Right renal pelvis (tissue), 4 donors: ENCODE results near the gene CYP2A7. TPM values are rescaled to one million over a fixed set of nuclear protein-coding genes. Genes with fewer than 3 reads are reported as not detected.
"Not testable (repeated sequence)": the region's sequence is repeated elsewhere in the genome, so short reads cannot be mapped to it uniquely, and the experiment has no call there.

Experiments
- DNase-seq, 4 donors: peaks; one replicate each; pipeline ENCODE4 v3.0.0-alpha.2; 2013; ENCODE audit warnings: low read depth in 4 of 4, low spot score in 3 of 4, missing footprints in 1 of 4
- polyA plus RNA-seq, 4 donors: library from polyadenylated mRNA; unstranded; fragments of 120-200 nt; gene quantifications; one replicate each; pipeline ENCODE4 v1.2.1, GENCODE V29; 2013; ENCODE audit not compliant: insufficient read length in 4 of 4

Gene CYP2A7, protein sequence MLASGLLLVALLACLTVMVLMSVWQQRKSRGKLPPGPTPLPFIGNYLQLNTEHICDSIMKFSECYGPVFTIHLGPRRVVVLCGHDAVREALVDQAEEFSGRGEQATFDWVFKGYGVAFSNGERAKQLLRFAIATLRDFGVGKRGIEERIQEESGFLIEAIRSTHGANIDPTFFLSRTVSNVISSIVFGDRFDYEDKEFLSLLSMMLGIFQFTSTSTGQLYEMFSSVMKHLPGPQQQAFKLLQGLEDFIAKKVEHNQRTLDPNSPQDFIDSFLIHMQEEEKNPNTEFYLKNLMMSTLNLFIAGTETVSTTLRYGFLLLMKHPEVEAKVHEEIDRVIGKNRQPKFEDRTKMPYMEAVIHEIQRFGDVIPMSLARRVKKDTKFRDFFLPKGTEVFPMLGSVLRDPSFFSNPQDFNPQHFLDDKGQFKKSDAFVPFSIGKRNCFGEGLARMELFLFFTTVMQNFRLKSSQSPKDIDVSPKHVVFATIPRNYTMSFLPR
- not detected for polyA plus RNA-seq

DNA sequence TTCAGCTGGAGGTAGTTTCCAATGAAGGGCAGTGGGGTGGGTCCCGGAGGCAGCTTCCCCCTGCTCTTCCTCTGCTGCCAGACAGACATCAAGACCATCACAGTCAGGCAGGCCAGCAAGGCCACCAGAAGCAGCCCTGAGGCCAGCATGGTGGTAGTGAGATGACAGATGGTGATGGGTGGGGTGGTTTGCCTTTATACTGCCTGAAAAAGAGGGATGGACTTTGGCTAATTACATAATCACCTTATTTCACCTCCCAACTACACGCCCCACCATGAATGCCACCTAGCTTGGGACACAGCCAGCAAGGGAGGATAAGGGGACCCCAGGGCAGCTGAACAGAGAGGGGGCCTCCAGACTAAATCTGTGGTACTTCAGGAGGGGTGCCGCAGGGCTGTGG lies at the start of gene CYP2A7:
TSS of gene CYP2A7 (minus strand) at position 170 of the 400 bp plus-strand sequence. CDS start at position 149, 21 bp downstream.
- DNase-seq, result not testable (repeated sequence)

DNA sequence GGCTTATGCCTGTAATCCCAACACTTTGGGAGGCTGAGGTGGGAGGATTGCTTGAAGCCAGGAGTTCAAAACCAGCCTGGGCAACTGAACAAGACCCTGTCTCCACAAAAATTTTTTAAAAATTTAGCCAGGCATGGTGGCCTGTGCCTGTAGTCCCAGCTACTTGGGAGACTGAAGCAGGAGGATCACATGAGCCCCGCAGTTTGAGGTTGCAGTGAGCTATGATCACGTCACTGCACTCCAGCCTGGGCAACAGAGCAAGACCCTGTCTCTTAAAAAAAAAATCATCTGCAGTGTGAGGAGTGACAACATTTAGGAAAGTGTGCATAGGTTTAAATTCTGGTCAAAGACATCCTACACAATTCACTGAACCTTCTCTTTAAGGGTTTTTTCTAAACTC lies 48.8 kb upstream of the CYP2A7 start:
- DNase-seq, result not testable (repeated sequence)

DNA sequence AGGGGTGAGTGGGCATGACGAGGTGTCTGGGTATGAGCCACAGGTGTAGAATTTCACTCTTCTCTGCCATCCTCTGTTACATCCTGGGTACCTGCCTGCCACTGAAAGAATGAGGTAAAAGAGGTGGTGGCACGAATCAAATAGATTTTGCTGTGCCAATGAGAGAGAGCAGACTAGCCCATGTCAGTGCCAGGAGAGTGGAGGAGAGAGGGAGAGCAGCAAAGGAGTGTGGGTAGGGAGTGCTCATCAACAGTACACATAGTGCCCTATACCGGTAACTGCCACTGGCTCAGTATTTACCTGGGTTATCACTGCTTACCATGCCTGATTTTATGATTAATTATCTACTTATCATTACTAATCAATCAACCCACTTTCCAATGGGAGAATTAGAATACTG lies 47.9 kb upstream of the CYP2A7 start:
- DNase-seq, result not testable (repeated sequence)

DNA sequence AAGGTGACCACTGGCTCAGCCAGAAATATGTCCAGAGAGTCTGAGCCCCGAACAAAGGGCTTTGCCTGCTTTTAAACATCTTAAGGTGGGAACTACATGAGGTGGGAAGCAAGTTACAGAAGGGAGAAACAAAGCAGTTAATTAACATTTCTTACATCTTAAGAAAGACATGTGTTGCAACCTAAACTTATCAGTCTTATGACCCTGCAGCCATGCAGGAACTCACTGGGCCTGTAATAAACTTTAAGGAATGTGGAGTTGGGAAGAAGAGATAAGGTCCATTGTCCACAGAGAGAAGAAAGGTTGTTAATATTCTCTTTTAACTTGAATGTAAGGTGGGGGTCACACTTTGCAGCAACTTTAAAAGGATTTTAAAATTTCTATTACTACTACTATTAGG lies 46.8 kb upstream of the CYP2A7 start:
- DNase-seq, result no peak

DNA sequence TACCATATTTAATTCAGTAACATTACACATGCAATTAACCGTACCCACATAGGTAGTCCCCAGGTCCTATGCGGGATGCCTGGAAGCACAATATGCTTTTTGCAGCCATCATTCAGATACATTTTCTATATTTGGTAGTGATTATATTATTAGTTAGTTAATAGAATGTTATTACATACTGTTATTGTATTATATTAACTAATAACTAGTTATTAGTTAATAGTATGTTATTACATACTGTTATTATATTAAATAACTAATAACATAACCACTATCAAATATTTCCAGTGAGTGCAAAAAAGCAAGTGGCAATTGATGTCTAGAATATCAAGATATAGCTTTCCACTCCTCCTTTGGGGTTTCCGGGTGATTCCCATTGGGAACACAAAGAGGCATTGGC lies 45.5 kb upstream of the CYP2A7 start:
- no peak for DNase-seq

DNA sequence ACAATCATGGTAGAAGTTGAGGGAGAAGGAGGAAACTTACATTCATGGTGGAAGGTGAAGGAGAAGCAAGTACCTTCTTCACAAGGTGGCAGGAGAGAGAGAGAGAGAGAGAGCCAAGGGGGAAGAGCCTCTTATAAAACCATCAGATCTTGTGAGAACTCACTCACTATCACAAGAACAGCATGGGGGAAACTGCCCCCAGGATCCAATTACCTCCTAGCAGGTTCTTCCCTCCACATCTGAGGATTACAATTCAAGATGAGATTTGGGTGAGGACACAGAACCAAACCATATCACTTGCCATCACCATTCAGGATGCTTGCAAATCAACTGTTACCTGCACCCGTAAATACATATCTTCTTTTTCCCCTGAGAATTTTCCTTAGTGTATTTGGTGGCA lies 44.2 kb upstream of the CYP2A7 start:
- not testable (repeated sequence) for DNase-seq

DNA sequence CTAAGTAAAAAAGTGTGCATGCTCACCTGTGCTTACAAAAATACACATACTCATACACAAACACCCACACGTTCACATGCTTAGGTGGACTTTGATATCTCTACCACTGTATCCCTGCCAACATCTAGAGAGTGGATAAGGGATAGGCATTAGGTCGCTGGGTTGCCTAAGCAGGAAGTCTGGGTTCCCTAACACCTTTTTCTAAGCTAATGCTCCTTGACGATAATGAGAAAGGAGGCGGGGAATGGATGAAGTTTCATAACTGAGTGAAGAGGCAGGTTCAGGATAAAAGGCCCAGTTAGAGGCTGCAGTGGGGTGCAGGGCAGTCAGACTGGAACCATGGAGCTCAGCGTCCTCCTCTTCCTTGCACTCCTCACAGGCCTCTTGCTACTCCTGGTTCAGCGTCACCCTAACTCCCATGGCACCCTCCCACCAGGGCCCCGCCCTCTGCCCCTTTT lies 41.9 kb upstream of the CYP2A7 start:
- DNase-seq, result no peak

DNA sequence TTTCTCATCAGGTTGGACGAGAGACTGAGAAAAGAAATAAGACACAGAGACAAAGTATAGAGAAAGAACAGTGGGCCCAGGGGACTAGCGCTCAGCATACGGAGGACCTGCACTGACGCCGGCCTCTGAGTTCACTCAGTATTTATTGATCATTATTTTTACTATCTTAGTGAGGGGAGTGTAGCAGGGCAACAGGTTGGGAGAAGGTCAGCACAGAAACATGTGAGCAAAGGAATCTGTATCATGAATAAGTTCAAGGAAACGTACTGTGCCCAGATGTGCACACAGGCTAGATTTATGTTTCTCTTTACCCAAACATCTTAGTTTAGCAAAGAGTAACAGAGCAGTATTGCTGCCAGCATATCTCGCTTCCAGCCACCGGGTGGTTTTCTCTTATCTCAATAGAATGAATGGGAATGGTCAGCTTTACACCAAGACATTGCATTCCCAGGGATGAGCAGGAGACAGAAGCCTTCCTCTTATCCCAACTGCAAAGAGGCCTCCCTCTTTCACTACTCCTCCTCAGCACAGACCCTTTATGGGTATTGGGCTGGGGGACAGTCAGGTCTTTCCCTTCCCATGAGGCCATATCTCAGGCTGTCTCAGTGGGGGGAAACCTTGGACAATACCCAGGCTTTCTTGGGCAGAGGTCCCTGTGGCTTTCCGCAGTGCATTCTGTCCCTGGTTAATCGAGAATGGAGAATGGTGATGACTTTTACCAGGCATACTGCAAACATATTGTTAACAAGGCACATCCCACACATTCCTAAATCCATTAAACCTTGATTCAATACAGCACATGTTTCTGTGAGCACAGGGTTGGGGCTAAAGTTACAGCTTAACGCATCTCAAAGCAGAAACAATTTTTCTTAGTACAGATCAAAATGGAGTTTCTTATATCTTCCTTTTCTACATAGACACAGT lies 40.5 kb upstream of the CYP2A7 start:
- DNase-seq, result not testable (repeated sequence)

DNA sequence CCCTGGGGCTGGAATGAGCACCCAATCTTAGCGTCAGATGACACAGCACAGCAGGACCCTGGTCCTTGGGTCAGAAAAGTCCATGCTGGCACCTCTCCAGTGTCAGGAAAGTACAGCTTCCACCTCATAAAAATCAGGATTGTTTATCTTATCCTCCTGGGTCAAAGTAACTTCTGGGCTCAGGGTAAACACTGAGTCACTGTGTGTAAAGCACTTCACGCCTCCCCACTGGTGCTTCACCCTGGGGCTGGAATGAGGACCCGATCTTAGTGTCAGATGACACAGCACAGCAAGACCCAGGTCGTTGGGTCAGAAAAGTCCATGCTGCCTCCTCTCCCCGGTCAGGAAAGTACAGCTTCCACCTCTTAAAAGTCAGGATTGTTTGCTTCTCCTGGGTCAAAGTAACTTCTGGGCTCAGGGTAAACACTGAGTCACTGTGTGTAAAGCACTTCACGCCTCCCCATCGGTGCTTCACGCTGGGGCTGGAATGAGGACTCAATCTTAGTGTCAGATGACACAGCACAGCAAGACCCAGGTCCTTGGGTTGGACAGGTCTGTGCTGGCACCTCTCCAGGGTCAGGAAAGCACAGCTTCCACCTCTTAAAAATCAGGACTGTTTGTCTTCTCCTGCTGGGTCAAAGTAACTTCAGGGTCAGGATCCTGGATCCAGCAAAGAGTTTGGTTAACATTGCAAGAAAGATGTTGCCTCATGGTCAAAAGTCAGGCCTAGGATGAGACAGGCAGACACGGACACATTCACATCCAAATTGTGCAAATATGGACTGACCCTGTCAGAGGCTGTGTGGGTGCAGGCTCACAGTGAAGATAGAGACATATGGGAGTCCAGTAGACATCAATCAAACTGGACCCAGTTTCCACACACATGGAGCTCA lies 39.2 kb upstream of the CYP2A7 start:
- no peak for DNase-seq

DNA sequence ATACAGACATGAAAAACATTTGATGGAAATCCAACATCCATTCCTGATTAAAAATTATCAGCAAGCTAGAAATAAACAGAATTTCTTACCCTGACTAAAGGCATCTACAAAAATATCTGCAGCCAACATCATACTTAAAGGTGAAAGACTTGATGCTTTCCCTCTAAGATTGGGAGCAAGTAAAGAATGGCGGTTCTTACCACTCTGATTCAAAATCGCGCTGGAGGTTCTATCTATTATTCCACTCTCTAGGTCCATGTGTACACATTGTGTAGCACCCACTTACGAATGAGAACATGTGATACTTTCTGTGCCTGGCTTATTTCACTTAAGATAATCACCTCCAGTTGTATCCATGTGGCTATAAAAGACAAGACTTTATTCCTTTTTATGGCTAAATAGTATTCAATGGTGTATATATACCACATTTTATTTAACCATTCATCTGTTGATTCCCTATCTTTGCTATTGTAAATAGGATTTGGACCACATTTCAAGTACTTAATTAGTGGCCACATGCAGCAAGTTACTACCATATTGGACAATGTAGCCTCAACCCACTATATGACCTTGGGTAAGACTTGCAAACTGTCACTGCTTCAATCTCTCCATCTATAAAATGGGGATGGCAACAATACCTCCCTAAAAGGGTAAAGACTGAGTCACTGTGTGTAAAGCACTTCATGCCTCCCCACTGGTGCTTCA lies 38.4 kb upstream of the CYP2A7 start:
- DNase-seq, result no peak

DNA sequence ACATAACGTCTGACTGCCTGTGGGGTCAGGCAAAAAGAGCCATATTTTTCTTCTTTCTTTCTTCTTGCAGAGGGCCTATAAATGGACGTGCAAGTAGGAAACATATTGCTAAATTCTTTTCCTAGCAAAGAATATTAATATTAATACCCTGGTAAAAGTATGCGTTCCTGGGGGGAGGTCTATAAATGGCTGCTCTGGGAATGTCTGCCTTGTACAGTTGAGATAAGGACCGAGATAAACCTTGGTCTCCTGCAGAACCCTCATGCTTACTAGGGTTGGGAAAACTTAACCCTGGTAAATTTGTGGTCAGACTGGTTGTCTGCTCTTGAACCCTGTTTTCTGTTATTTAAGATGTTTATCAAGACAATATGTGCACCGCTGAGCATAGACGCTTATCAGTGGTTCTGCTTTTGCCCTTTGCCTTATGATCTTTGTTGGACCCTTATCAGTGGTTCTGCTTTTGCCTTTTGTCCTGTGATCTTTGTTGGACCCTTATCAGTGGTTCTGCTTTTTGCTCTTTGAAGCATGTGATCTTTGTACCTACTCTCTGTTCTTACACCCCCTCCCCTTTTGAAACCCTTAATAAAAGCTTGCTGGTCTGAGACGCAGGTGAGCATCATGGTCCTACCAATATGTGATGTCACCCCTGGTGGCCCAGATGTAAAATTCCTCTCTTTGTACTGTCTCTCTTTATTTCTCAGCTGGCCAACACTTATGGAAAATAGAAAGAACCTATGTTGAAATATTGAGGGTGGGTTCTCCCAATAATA lies 37.7 kb upstream of the CYP2A7 start:
- DNase-seq, result not testable (repeated sequence)

DNA sequence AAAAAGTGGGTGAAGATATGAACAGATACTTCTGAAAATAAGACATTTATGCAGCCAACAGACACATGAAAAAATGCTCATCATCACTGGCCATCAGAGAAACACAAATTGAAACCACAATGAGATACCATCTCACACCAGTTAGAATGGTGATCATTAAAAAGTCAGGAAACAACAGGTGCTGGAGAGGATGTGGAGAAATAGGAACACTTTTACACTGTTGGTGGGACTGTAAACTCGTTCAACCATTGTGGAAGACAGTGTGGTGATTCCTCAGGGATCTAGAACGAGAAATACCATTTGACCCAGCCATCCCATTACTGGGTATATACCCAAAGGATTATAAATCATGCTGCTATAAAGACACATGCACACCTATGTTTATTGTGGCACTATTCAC lies 36.3 kb upstream of the CYP2A7 start:
- not testable (repeated sequence) for DNase-seq

DNA sequence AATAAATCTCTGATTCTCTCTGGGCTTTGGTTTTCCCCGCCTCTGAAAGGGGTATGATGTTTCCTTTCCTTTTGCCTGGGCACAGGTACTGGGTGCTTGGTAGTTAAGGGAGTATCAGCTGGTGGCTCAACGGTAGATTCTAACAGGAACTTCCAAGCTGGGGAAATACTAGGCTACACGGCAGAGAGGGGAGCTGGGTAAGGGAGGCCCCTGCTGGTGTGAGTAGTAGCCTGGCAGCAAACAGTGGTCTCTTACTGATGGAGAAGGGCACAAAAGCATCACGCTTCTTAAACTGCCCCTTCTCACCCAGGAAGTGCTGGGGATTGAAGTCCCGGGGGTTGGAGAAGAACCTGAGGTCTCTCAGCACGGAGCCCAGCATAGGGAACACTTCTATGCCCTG lies 26.9 kb upstream of the CYP2A7 start:
- DNase-seq, result no peak

DNA sequence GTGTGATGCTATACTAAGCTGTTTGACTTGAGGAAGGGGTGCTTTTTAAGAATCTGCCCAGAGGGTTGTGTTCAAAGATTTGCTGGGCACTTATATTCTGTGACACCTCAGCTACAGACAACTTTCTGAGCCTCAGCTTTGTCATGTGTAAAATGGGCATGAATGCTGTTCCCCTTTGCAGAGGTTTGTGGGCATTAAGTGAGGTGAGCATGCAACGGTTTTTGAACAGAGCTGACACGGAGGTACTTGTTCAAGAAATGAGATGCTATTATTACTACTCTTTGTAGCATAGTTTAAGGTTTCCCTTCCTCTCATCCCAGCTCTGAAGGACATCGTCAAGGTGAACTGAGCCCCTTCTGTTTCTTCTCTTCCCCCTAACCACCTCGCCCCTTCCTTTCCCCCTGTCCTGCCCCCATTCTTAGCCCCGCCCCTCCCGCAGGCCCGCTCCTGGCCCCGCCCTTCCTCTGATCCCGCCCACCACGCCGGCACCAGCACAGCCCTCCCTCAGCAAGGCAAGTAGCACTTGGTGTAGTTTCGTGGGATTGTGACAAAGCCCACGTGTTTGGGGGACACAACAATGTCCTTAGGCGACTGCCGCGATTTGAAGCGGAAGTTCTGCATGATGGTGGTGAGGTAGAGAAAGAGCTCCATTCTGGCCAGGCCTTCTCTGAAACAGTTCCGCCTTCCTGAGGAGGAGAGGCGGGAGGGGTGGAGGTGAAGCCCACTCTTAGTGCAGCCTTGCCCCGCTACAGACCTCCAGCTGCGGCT lies 26.1 kb upstream of the CYP2A7 start:
- no peak for DNase-seq

DNA sequence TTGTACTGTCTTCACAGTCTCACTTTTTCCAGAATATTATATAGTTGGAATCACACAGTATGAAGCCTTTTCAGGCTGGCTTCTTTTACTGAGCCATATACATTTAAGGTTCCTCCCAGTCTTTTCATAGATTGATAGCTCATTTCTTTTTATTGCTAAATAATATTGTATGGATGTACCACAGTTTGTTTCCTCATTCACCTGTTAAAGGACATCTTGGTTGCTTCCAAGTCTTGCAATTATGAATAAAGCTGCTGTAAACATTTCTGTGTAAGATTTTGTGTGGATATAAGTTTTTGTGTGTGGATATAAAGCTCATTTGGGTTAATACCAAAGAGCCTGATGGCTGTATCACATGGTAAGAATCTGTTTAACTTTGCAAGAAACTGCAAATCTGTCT lies 24.5 kb upstream of the CYP2A7 start:
- no peak for DNase-seq

DNA sequence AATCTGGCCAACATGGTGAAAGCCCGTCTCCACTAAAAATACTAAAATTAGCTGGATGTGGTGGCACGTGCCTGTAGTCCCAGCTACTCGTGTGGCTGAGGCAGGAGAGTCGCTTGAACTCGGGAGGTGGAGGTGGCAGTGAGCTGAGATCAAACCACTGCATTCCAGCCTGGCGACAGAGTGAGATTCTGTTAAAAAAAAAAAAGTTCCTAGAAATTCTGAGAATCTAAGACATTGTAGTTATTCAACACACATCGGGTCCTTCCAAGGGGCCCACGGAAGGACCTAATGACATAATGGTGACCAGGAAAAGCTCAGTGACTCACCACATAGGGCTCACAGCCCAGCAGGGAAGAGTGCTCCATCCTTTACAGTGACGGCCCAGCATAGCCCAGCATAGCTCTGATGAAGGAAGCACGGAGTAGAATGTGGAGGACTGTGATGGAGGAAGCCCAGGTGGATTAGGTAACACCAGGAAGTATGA lies 22.7 kb upstream of the CYP2A7 start:
- DNase-seq, result not testable (repeated sequence)

DNA sequence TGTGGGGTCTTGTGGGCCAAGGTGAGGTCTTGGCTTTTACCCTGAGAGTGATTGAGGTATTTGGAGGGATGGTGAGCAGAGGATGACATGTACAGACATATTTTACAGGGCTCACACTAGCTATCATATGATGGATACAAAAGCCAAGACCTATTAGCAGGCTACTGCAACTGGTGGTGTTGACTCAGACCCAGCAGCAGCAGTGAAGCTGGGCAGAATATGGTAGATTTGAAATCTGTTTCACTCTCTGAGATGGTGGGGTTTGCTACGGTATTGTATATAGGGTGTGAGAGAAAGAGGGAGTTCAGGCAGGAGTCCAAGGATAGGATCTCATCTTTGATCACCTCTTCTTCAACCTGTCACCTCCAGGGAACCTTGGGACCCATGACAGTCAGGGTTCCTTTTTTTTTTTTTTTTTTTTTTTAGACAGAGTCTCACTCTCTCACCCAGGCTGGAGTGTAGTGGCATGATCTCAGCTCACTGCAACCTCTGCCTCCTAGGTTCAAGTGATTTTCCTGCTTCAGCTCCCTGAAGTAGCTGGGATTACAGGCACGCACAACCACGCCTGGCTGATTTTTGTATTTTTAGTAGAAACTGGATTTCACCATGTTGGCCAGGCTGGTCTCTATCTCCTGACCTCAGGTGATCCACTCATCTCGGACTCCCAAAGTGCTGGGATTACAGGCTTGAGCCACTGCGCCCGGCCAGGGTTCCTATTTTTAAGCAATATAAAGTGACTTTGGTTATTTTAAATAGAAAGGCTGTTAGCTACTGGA lies 20.1 kb upstream of the CYP2A7 start:
- DNase-seq, result not testable (repeated sequence)
